ENCODE data around the gene ITGB4.

- TF ChIP-seq MAFF (IDR thresholded peaks at IDR 0.05; ENCODE audit: low read depth, low read length) (no peak), NBN (conservative IDR thresholded peaks at IDR 0.05) (no peak)
These were observed 53.9 kb downstream of the ITGB4 start for GRCh38 chr17:75774991-75775668.
